HL-60/S4 (cell line): ENCODE data around the gene ELOVL6.
"Not testable (repeated sequence)": the region's sequence is repeated elsewhere in the genome, so short reads cannot be mapped to it uniquely, and the experiment has no call there.

Experiments
- in situ Hi-C: fragments of 300-500 bp; cut with MboI; formaldehyde crosslinking; loops from 2 replicates; pipeline ENCODE4 v1.14.3; 2022; ENCODE audit warnings: low sequenced_read_pairs

The ELOVL6 gene

GRCh38 chr4:110198435-110199416 is at the start of gene ELOVL6:
TSS of gene ELOVL6 (minus strand) at chr4:110198615. CDS start at chr4:110198335, 280 bp downstream.
- in situ Hi-C loops: no loop called here

GRCh38 chr4:110248100-110248499 is 49.7 kb upstream of the ELOVL6 start:
- in situ Hi-C loops: no loop called here

GRCh38 chr4:110247591-110247990 is 49.2 kb upstream of the ELOVL6 start:
- in situ Hi-C loops: no loop called here

GRCh38 chr4:110245577-110245976 is 47.2 kb upstream of the ELOVL6 start:
- in situ Hi-C loops: no loop called here

DNA sequence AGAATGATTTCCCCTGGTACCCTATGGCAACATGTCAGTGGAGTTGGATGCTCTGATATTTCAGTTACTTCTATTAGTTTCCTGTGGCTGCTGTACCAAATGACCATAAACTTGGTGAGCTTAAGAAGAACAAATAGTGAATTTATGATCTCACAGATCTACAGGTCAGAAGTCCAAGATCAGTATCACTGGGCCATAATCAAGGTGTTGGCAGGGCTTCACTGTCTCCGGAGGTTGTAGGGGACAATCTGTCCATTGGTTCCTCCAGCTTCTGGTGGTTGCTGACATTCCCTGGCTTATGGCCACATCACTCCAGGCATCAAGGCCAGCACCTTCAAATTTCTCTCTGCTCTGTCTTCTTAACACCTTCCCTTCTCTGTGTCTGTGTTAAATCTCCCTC is 37.9 kb upstream of the ELOVL6 start:
- in situ Hi-C loops: no loop called here

GRCh38 chr4:110233581-110233980 is 35.2 kb upstream of the ELOVL6 start:
- in situ Hi-C loops: not testable (repeated sequence)

- in situ Hi-C loops: no loop called here
Measured at GRCh38 chr4:110231869-110232268, 33.5 kb upstream of the ELOVL6 start.

DNA sequence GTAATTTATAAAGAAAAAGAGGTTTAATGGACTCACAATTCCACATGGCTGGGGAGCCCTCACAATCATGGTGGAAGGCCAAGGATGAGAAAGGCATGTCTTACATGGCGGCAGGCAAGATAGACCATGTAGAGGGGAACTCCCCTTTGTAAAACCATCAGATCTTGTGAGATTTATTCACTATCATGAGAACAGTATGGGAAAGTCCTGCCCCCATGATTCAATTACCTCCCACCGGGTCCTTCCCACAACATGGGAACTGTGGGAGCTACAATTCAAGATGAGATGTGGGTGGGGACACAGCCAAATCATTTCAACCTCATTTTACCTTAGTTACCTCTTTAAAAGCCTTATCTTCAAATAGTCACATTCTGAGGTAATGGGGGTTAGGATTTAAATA is 30.9 kb upstream of the ELOVL6 start:
- in situ Hi-C loops: no loop called here

GRCh38 chr4:110224812-110225211 is 26.4 kb upstream of the ELOVL6 start:
- in situ Hi-C loops: no loop called here

GRCh38 chr4:110224142-110224541 is 25.7 kb upstream of the ELOVL6 start:
- in situ Hi-C loops: no loop called here

DNA sequence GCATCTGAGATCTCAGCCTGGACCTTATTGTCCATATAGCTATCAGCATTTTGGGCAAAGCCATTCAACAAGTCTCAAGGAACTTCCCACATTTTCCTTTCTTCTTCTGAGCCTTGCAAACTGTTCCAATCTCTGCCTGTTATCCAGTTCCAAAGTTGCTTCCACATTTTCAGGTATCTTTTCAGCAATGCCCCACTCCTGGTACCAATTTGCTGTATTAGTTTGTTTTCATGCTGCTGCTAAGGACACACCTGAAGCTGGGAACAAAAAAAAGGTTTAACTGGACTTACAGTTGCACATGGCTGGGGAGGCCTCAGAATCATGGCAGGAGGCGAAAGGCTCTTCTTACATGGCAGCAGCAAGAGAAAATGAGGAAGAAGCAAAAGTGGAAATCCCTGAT is 20.5 kb upstream of the ELOVL6 start:
- in situ Hi-C loops: not testable (repeated sequence)

DNA sequence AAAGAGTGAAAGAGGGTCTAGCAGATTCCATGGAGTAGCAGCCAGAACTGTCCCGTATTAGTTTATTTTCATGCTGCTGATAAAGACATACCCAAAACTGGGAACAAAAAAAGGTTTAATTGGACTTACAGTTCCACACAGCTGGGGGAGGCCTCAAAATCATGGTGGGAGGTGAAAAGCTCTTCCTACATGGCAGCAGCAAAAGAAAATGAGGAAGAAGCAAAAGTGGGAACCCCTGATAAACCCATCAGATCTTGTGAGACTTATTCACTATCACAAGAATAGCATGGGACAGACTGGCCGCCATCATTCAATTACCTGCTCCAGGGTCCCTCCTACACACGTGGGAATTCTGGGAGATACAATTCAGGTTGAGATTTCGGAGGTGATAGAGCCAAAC is 18.8 kb upstream of the ELOVL6 start:
- in situ Hi-C loops: not testable (repeated sequence)

DNA sequence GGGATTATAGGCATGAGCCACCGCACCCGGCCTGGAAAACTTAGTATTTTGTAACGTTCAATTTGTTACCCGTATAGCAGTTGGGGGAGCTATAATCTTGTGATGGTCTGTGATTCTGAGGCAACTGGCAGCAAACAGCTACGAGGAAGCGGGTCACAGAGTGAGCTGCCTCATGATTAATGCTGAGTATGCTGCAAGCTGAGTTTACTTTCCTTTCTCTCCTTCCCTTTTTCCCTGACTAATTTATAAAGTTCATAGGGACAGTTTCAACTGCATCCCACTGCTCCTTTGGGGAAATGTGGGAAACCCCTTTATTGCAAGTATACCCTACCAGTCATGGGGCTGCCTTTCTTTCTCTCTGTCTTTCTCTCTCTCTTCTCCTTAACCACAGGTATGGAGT is 17.7 kb upstream of the ELOVL6 start:
- in situ Hi-C loops: no loop called here

GRCh38 chr4:110211770-110212061 is 13.3 kb upstream of the ELOVL6 start:
- in situ Hi-C loops: no loop called here

DNA sequence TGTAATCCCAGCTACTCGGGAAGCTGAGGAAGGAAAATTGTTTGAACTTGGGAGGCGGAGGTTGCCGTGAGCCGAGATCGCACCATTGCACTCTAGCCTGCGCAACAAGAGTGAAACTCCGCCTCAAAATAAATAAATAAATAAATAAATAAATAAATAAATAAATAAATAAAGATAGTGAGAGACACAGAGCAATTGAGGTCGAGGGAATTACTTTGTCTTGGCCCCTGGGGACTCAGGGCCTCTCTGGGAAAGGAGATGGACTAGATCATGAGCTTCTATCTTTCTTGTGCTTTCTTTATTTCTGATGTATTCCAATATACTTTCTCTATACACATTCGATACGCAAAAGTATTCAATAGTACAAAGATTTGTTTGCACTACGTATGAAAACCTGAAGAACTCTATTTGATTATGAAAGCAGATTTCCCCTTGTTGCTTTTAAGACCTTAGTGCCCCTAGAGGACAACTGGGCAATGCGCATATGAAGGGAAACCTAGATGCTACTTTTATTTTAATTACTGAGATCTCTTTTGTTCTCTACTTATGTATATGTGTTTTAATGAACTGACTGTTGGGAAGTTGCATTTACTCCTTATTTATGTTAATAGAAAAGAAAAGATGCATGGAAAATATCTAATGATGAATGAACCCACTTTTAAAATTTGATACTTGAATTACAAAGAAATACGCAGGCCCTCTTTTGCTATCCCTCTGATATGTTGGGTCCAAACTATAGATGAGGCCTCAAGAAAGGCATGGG is 12.8 kb upstream of the ELOVL6 start:
- in situ Hi-C loops: no loop called here

DNA sequence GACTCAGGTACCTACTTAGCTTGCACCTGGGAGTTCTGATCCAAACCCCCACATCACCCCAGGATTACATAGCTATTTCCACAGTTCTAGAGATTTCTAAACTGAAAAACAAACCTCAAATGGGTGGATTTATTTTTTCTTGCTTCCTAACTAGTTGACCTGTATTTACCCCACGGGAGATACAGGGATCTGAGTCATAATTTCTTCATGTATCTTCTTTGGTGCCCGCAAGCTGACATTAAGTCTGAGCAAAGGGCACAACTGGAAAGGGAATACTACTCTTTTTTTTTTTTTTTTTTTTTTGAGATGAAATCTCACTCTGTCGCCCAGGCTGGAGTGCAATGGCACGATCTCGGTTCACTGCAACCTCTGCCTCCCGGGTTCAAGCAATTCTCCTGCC is 10.0 kb upstream of the ELOVL6 start:
- in situ Hi-C loops: no loop called here

GRCh38 chr4:110207233-110207632 is 8.8 kb upstream of the ELOVL6 start:
- in situ Hi-C loops: no loop called here

- in situ Hi-C loops: no loop called here
Measured at GRCh38 chr4:110202024-110202423, 3.6 kb upstream of the ELOVL6 start.

DNA sequence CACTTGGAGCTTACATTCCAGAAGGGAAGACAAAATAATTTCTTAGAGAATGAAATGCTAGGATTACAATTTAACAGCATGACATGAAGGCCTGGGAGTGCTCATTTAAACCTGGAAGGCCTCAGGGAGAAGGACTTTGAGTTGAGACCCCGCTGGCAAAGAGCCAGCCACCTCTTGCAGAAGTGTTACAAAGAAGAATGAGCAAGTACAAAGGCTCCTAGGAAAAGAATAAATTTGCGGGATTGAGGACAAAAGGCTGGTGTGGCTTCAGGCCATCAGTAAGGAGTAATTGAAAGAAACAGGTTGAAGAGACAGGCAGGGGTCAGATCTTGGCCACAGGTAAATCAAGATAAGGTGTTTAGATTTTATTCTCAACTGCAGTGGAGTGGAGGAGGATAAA is 3.1 kb upstream of the ELOVL6 start:
- in situ Hi-C loops: no loop called here

- in situ Hi-C loops: no loop called here
Measured at GRCh38 chr4:110200689-110201088, 2.3 kb upstream of the ELOVL6 start.

GRCh38 chr4:110198049-110198434 is 373 bp downstream of the ELOVL6 start:
- in situ Hi-C loops: no loop called here

- in situ Hi-C loops: no loop called here
Measured at GRCh38 chr4:110197529-110198042, 829 bp downstream of the ELOVL6 start.
